ENCODE results near the gene FRYL. TPM values are rescaled to one million over a fixed set of nuclear protein-coding genes. Genes with fewer than 3 reads are reported as not detected.
A peak's percentile ranks its signal among the peaks of the same experiment; 100 is the strongest.

FRYL gene
- total and polyA plus RNA-seq, 3 experiments from 2014 or later, result 34.9 to 70.3 (median 69.3) TPM

- Histone ChIP-seq H3K27ac (ENCODE audit: low read depth, low read length) (peak overlapping the region; percentile 82), H3K9me3 (ENCODE audit: low read length) (no peaks in the 10 kb centered on the region), H3K4me1 (ENCODE audit: insufficient read depth, low read length) (peaks cover 50% of the 10 kb centered on the region), H3K36me3 (ENCODE audit: insufficient read depth, low read length) (no peaks in the 10 kb centered on the region), H3K4me3 (ENCODE audit: low read length) (peak overlapping the region; percentile 91), H3K27me3 (ENCODE audit: insufficient read depth, low read length, poor library complexity, severe bottlenecking) (no peaks in the 10 kb centered on the region)
- CTCF ChIA-PET, result interaction anchor here (0.9 to 2.3 kb wide), 8 partner anchors 10 to 202 kb away, joined by 3 to 8 read pairs (median 4); partner anchors contain the start of gene OCIAD1
- Mint-ChIP-seq H3K9me3 (no peaks in the 10 kb centered on the region), H3K4me3 (peak overlapping the region; percentile 89 to 99 (median 91)), H3K27me3 (no peaks in the 10 kb centered on the region), H3K27ac (peak overlapping the region; percentile 76 to 97 (median 90)), H3K36me3 (peaks cover 0 to 14% (median 0%) of the 10 kb centered on the region in 3 donors), H3K4me1 (peaks cover 42 to 57% (median 53%) of the 10 kb centered on the region in 3 donors)
- POLR2A ChIA-PET, result interaction anchor here (0.6 to 2.3 kb wide), 6 partner anchors 10 to 127 kb away, joined by 3 to 11 read pairs (median 4); partner anchors contain the start of genes OCIAD1 and OCIAD2
- peak; percentile 63 to 81 (median 75) for DNase-seq
Measured at GRCh38 chr4:48779095-48779997, 733 bp downstream of the FRYL start.

DNA sequence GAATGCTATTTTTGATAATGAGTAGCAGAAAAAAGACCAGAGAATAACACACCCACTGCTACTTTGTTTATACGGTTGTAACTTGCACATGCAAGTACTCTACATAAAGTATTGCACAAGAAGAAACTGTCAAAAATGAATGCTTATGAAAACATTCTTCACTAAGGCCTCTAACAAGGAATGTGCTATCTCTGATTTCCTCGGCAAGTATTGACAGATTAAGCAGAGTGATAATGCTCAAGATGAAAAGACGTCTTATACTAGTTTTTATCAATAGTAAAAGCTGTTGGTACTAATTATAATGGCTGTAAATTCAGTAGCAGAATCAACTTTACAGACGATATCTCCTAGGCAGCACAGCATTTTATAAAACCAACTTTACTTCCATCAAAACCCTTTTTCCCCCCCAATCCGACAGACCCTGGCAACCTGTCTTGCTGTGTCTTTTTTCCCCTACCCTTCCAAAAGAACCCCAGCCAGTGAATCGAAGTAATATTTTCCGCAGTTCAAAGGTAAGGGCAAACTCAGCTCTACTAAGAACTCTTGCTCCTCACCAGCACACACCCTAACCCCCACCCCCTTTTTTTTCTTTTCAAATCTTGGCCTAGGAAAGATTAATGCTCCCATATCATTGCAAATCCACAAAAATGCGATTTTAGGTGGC is 1.5 kb downstream of the FRYL start:
- Mint-ChIP-seq H3K27me3 (no peaks in the 10 kb centered on the region), H3K4me3 (peak overlapping the region; percentile 89 to 99 (median 91)), H3K27ac (peak overlapping the region; percentile 76 to 97 (median 90)), H3K4me1 (peaks cover 47 to 65% (median 60%) of the 10 kb centered on the region in 3 donors), H3K36me3 (peaks cover 0 to 14% (median 0%) of the 10 kb centered on the region in 3 donors), H3K9me3 (no peaks in the 10 kb centered on the region)
- peak overlapping the region; percentile 72 for H3K27ac ChIP-seq (ENCODE audit: low read depth, low read length)
- ChIA-PET CTCF (interaction anchor here (0.9 to 2.3 kb wide), 5 partner anchors 14 to 201 kb away, joined by 3 to 8 read pairs (median 4); partner anchors contain the start of gene OCIAD1), POLR2A (interaction anchor here (0.6 to 1.5 kb wide), 4 partner anchors 9 to 128 kb away, joined by 3 to 4 read pairs (median 4); partner anchors contain the start of gene OCIAD2)
- H3K9me3 ChIP-seq (ENCODE audit: low read length), result no peaks in the 10 kb centered on the region
- H3K27me3 ChIP-seq (ENCODE audit: insufficient read depth, low read length, poor library complexity, severe bottlenecking), result no peaks in the 10 kb centered on the region
- DNase-seq, result peak in 1 of 5 donors; percentile 6
- H3K36me3 ChIP-seq (ENCODE audit: insufficient read depth, low read length), result no peaks in the 10 kb centered on the region
- peak overlapping the region; percentile 91 for H3K4me3 ChIP-seq (ENCODE audit: low read length)
- peaks cover 51% of the 10 kb centered on the region for H3K4me1 ChIP-seq (ENCODE audit: insufficient read depth, low read length)

DNA sequence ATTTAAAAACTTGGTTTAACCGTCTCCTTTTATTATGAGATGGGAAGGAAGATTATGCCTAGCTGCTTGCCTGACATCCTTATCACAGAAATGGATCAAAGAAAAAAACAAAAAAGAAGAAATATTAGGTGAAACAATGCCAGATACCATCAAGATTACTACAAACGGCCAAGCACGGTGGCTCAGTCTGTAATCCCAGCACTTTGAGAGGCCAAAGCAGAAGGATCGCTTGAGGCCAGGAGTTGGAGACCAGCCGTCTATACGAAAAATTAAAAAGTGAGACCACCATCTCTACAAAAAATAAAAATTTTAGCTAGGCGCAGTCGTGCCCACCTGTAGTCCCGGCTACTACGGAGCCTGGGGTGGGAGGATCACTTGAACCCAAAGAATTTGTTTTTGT is 2.3 kb downstream of the FRYL start:
- H3K9me3 Mint-ChIP-seq, result no peaks in the 10 kb centered on the region
- peaks cover 0 to 16% (median 0%) of the 10 kb centered on the region in 3 donors for H3K36me3 Mint-ChIP-seq
- DNase-seq, result no peak
- POLR2A ChIA-PET, result no interaction called here
- H3K4me3 Mint-ChIP-seq, result peak overlapping the region; percentile 72 to 95 (median 89)
- H3K4me1 Mint-ChIP-seq, result peaks cover 56 to 73% (median 69%) of the 10 kb centered on the region in 3 donors
- no peaks in the 10 kb centered on the region for H3K27me3 ChIP-seq (ENCODE audit: insufficient read depth, low read length, poor library complexity, severe bottlenecking)
- H3K4me1 ChIP-seq (ENCODE audit: insufficient read depth, low read length), result peaks cover 59% of the 10 kb centered on the region
- H3K4me3 ChIP-seq (ENCODE audit: low read length), result peak overlapping the region; percentile 91
- H3K27ac ChIP-seq (ENCODE audit: low read depth, low read length), result no peak overlapping the region
- H3K36me3 ChIP-seq (ENCODE audit: insufficient read depth, low read length), result no peaks in the 10 kb centered on the region
- H3K27me3 Mint-ChIP-seq, result no peaks in the 10 kb centered on the region
- CTCF ChIA-PET, result interaction anchor here (1.3 kb wide), 1 partner anchor 199 kb away, joined by 3 read pairs; no protein-coding TSS in a partner anchor
- H3K27ac Mint-ChIP-seq, result peak overlapping the region; percentile 74 to 97 (median 82)
- H3K9me3 ChIP-seq (ENCODE audit: low read length), result no peaks in the 10 kb centered on the region

DNA sequence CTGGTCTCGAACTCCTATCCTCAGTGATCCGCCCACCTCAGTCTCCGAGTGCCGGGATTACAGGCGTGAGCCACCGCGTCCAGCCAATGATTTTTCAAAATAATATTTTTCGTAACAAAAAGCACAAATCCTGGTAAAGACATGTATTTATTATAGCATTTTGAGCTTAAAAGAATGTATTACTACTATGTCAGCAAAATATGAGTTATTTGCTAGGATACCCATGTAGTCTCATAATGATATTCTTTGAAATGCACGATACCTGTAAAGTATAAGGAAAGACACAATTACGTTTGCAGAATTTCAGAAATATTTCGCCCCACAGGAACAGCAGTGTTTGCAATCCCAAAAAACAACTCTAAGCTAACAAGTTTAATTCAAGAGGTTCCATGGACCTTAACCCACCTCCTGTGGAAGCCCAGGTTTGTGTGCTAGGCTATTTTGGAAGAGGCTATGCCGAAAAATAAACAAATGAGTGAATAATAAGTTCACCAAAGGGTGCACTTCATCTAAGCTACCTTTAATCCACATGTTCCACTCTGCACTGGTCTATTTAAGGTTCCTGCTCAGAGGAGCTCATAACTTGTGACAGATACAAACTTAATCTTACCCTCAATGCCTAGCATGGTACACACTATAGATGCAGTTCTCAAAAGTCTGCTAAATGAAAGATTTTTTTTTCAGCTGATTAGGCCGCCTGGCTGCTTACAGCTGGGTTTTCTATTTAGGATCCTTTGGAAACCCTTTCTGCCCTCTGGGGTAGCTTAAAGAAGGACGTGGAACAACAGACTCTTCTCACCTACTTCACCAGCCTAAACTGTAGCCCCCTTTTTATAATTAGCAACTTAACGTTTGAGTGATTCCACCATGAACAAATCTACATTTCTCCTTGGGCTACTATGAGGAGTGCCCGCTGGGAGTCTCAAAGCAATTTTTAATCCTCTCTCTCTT is 5.0 kb downstream of the FRYL start:
- H3K27me3 ChIP-seq (ENCODE audit: insufficient read depth, low read length, poor library complexity, severe bottlenecking), result no peaks in the 10 kb centered on the region
- no peaks in the 10 kb centered on the region for H3K9me3 ChIP-seq (ENCODE audit: low read length)
- peaks cover 63% of the 10 kb centered on the region for H3K4me1 ChIP-seq (ENCODE audit: insufficient read depth, low read length)
- no peak for DNase-seq
- POLR2A ChIA-PET, result no interaction called here
- H3K36me3 ChIP-seq (ENCODE audit: insufficient read depth, low read length), result no peaks in the 10 kb centered on the region
- peak overlapping the region in 2 of 7 donors; percentile 10 to 27 for H3K4me3 Mint-ChIP-seq
- H3K4me1 Mint-ChIP-seq, result peaks cover 70 to 82% (median 79%) of the 10 kb centered on the region in 3 donors
- no peaks in the 10 kb centered on the region for H3K27me3 Mint-ChIP-seq
- peak overlapping the region in 4 of 8 donors; percentile 3 to 50 (median 18) for H3K27ac Mint-ChIP-seq
- CTCF ChIA-PET, result no interaction called here
- peaks cover 0 to 9% (median 0%) of the 10 kb centered on the region in 3 donors for H3K36me3 Mint-ChIP-seq
- H3K9me3 Mint-ChIP-seq, result no peaks in the 10 kb centered on the region
- H3K4me3 ChIP-seq (ENCODE audit: low read length), result no peak overlapping the region
- peak overlapping the region; percentile 4 for H3K27ac ChIP-seq (ENCODE audit: low read depth, low read length)

DNA sequence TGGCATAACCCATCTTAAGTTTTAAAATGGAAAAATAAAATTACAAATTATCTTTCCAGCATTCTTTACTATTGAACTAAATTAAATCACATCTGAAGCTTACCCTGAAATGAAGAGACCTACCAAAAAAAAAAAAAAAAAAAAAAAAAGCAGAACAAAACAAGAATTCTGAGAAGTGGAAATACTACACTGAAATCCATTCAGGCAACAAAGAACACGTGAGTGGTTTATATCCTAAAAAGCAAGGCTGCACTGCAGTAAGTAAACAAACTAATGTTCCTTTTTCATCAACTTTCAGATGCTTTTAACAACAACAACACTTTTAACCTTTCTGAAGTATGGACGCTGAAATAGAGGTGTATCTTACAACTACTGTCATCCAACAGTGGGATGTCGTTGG is 7.5 kb downstream of the FRYL start:
- no peak for DNase-seq
- Histone ChIP-seq H3K27ac (ENCODE audit: low read depth, low read length) (no peak overlapping the region), H3K36me3 (ENCODE audit: insufficient read depth, low read length) (no peaks in the 10 kb centered on the region), H3K27me3 (ENCODE audit: insufficient read depth, low read length, poor library complexity, severe bottlenecking) (no peaks in the 10 kb centered on the region), H3K4me1 (ENCODE audit: insufficient read depth, low read length) (peaks cover 60% of the 10 kb centered on the region), H3K4me3 (ENCODE audit: low read length) (no peak overlapping the region), H3K9me3 (ENCODE audit: low read length) (no peaks in the 10 kb centered on the region)
- Mint-ChIP-seq H3K36me3 (peaks cover under 1 to 7% (median 3%) of the 10 kb centered on the region in 3 donors), H3K27ac (no peak overlapping the region), H3K4me1 (peaks cover 73 to 88% (median 85%) of the 10 kb centered on the region in 3 donors), H3K4me3 (peak overlapping the region in 2 of 7 donors; percentile 28 to 40), H3K27me3 (no peaks in the 10 kb centered on the region), H3K9me3 (no peaks in the 10 kb centered on the region)
- CTCF ChIA-PET, result no interaction called here
- POLR2A ChIA-PET, result no interaction called here

- H3K36me3 Mint-ChIP-seq, result peaks cover 6 to 10% (median 9%) of the 10 kb centered on the region in 3 donors
- no peak for DNase-seq
- Histone ChIP-seq H3K36me3 (ENCODE audit: insufficient read depth, low read length) (no peaks in the 10 kb centered on the region), H3K27ac (ENCODE audit: low read depth, low read length) (no peak overlapping the region), H3K27me3 (ENCODE audit: insufficient read depth, low read length, poor library complexity, severe bottlenecking) (no peaks in the 10 kb centered on the region), H3K4me3 (ENCODE audit: low read length) (no peak overlapping the region), H3K4me1 (ENCODE audit: insufficient read depth, low read length) (peaks cover 46% of the 10 kb centered on the region), H3K9me3 (ENCODE audit: low read length) (no peaks in the 10 kb centered on the region)
- H3K27me3 Mint-ChIP-seq, result no peaks in the 10 kb centered on the region
- H3K9me3 Mint-ChIP-seq, result no peaks in the 10 kb centered on the region
- peak overlapping the region in 5 of 7 donors; percentile 0 to 56 (median 30) for H3K4me3 Mint-ChIP-seq
- ChIA-PET POLR2A (no interaction called here), CTCF (no interaction called here)
- H3K27ac Mint-ChIP-seq, result peak overlapping the region in 2 of 8 donors; percentile 17 to 77
- peaks cover 54 to 83% (median 77%) of the 10 kb centered on the region in 3 donors for H3K4me1 Mint-ChIP-seq
Measured at GRCh38 chr4:48767055-48767929, 12.8 kb downstream of the FRYL start.

Measured in CD8-positive, alpha-beta memory T cell (primary cell).